Measurements from ENCODE around the gene ELL2. TPM values are rescaled to one million over a fixed set of nuclear protein-coding genes. Genes with fewer than 3 reads are reported as not detected.

ELL2 gene
- total and polyA plus RNA-seq, 3 experiments from 2014 or later: 5.0 to 91.3 (median 90.6) TPM

DNA sequence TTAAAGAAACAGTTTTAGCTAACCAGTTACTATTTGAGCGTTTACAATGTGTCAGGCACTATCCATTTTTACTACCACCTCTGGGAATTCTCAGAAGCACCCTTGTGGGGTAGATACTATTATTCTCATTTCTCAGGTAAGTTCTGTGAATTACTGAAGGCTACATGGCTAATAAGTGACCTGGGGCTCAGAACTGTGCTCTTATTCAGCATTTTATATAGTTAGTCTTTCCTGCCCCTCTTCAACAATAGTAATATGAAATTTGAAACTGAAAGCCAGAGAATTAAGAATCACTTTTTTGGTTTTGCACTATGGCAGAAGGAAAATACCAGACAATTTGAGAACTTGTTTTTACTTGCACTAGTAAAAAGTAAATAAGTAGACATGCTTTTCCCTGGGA lies 11.8 kb downstream of the ELL2 start:
- Histone ChIP-seq H3K4me3 (ENCODE audit: low read length) (no peak overlapping the region), H3K27ac (ENCODE audit: low read depth, low read length) (no peak overlapping the region), H3K9me3 (ENCODE audit: low read length) (no peaks in the 10 kb centered on the region), H3K4me1 (ENCODE audit: insufficient read depth, low read length) (peaks cover 5% of the 10 kb centered on the region), H3K36me3 (ENCODE audit: insufficient read depth, low read length) (no peaks in the 10 kb centered on the region), H3K27me3 (ENCODE audit: insufficient read depth, low read length, poor library complexity, severe bottlenecking) (no peaks in the 10 kb centered on the region)
- Mint-ChIP-seq H3K9me3 (no peaks in the 10 kb centered on the region), H3K27ac (no peak overlapping the region), H3K36me3 (peaks cover 0 to 8% (median 5%) of the 10 kb centered on the region in 3 donors), H3K4me1 (peaks cover 8 to 29% (median 25%) of the 10 kb centered on the region in 3 donors), H3K27me3 (no peaks in the 10 kb centered on the region), H3K4me3 (no peak overlapping the region)
- ChIA-PET CTCF (no interaction called here), POLR2A (no interaction called here)
- DNase-seq: no peak

DNA sequence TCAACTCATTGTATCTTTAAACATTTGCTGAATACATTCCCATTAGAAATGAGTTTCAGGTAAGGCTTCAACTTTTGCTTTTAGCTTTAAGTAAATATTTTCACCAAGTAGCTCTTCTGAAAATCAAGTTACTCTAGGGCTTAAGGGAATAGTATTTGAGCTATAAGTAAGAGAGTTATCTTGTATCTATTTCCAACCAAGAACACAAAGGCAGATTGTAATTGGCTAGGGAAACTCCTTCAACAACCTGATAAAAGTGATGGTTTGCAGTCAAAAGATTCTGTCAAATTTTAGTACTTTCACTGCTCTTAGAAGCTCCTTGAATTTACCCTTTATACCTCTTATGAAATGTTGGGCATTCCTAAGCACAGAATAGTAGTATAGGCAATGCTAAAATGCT lies 13.0 kb downstream of the ELL2 start:
- no peaks in the 10 kb centered on the region for H3K9me3 Mint-ChIP-seq
- CTCF ChIA-PET: interaction anchor here (1.3 kb wide), 1 partner anchor 389 kb away, joined by 3 read pairs; no protein-coding TSS in a partner anchor
- peaks cover 5% of the 10 kb centered on the region for H3K4me1 ChIP-seq (ENCODE audit: insufficient read depth, low read length)
- H3K4me1 Mint-ChIP-seq: peaks cover 10 to 26% (median 25%) of the 10 kb centered on the region in 3 donors
- no peak overlapping the region for H3K27ac Mint-ChIP-seq
- H3K9me3 ChIP-seq (ENCODE audit: low read length): no peaks in the 10 kb centered on the region
- H3K36me3 Mint-ChIP-seq: peaks cover 0 to 6% (median 5%) of the 10 kb centered on the region in 3 donors
- no peak for DNase-seq
- no peaks in the 10 kb centered on the region for H3K27me3 Mint-ChIP-seq
- H3K4me3 Mint-ChIP-seq: no peak overlapping the region
- H3K27me3 ChIP-seq (ENCODE audit: insufficient read depth, low read length, poor library complexity, severe bottlenecking): no peaks in the 10 kb centered on the region
- POLR2A ChIA-PET: no interaction called here
- no peak overlapping the region for H3K4me3 ChIP-seq (ENCODE audit: low read length)
- no peak overlapping the region for H3K27ac ChIP-seq (ENCODE audit: low read depth, low read length)
- H3K36me3 ChIP-seq (ENCODE audit: insufficient read depth, low read length): no peaks in the 10 kb centered on the region

GRCh38 chr5:95946451-95946850 lies 15.2 kb downstream of the ELL2 start:
- Mint-ChIP-seq H3K36me3 (peaks cover 0 to 5% (median under 1%) of the 10 kb centered on the region in 3 donors), H3K27ac (no peak overlapping the region), H3K4me1 (peaks cover 10 to 26% (median 25%) of the 10 kb centered on the region in 3 donors), H3K9me3 (no peaks in the 10 kb centered on the region), H3K27me3 (no peaks in the 10 kb centered on the region), H3K4me3 (no peak overlapping the region)
- Histone ChIP-seq H3K9me3 (ENCODE audit: low read length) (no peaks in the 10 kb centered on the region), H3K4me1 (ENCODE audit: insufficient read depth, low read length) (peaks cover 5% of the 10 kb centered on the region), H3K36me3 (ENCODE audit: insufficient read depth, low read length) (no peaks in the 10 kb centered on the region), H3K27me3 (ENCODE audit: insufficient read depth, low read length, poor library complexity, severe bottlenecking) (no peaks in the 10 kb centered on the region), H3K4me3 (ENCODE audit: low read length) (no peak overlapping the region), H3K27ac (ENCODE audit: low read depth, low read length) (no peak overlapping the region)
- DNase-seq: no peak
- CTCF ChIA-PET: interaction anchor here (1.4 kb wide), 1 partner anchor 15 kb away, joined by 3 read pairs; the partner anchor contains the start of gene ELL2
- POLR2A ChIA-PET: no interaction called here

DNA sequence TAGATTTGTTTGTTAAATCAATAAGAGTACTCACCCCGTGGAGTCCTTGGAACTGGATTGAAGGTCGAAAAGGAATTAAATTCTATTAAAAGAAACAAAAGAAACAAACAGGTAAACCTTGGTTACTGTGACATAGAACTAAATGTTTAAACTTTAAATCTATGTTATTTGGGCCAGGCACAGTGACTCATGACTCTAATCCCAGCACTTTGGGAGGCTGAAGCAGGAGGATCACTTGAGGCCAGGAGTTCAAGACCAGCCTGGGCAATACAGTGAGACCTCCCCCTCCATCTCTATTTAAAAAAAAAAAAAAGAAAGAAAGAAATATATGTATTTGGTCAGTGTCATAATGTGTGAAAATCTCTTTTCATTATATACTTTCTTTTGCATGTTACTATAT lies 18.7 kb downstream of the ELL2 start:
- Histone ChIP-seq H3K36me3 (ENCODE audit: insufficient read depth, low read length) (no peaks in the 10 kb centered on the region), H3K27ac (ENCODE audit: low read depth, low read length) (no peak overlapping the region), H3K27me3 (ENCODE audit: insufficient read depth, low read length, poor library complexity, severe bottlenecking) (no peaks in the 10 kb centered on the region), H3K4me3 (ENCODE audit: low read length) (no peak overlapping the region), H3K4me1 (ENCODE audit: insufficient read depth, low read length) (no peaks in the 10 kb centered on the region), H3K9me3 (ENCODE audit: low read length) (no peaks in the 10 kb centered on the region)
- ChIA-PET CTCF (no interaction called here), POLR2A (no interaction called here)
- Mint-ChIP-seq H3K9me3 (no peaks in the 10 kb centered on the region), H3K36me3 (peaks cover 0 to 5% (median 3%) of the 10 kb centered on the region in 3 donors), H3K4me1 (peaks cover 6 to 17% (median 16%) of the 10 kb centered on the region in 3 donors), H3K27ac (no peak overlapping the region), H3K27me3 (no peaks in the 10 kb centered on the region), H3K4me3 (no peak overlapping the region)
- no peak for DNase-seq

DNA sequence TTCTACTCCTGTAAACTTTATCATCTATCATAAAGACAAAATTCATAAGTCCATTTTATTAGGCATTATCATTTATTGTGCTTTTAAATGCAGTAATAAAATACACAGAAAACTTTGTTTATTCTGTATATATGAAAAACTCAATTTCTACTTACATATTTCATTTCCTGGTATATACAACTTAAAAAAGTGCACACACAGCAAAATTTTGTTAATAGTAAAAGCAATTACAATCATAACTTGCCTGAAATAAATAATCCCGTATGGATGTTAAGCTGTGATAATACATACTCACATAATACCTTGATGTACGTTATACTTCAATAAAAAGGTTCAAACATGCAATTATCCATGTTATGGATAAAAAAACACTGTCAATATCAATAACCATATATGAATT lies 19.2 kb downstream of the ELL2 start:
- no peaks in the 10 kb centered on the region for H3K9me3 Mint-ChIP-seq
- H3K36me3 ChIP-seq (ENCODE audit: insufficient read depth, low read length): no peaks in the 10 kb centered on the region
- no peaks in the 10 kb centered on the region for H3K4me1 ChIP-seq (ENCODE audit: insufficient read depth, low read length)
- H3K27ac ChIP-seq (ENCODE audit: low read depth, low read length): no peak overlapping the region
- no peaks in the 10 kb centered on the region for H3K27me3 ChIP-seq (ENCODE audit: insufficient read depth, low read length, poor library complexity, severe bottlenecking)
- peaks cover 6 to 17% (median 16%) of the 10 kb centered on the region in 3 donors for H3K4me1 Mint-ChIP-seq
- ChIA-PET POLR2A (no interaction called here), CTCF (no interaction called here)
- no peaks in the 10 kb centered on the region for H3K27me3 Mint-ChIP-seq
- no peak overlapping the region for H3K4me3 ChIP-seq (ENCODE audit: low read length)
- H3K36me3 Mint-ChIP-seq: peaks cover 0 to 5% (median 3%) of the 10 kb centered on the region in 3 donors
- H3K9me3 ChIP-seq (ENCODE audit: low read length): no peaks in the 10 kb centered on the region
- no peak overlapping the region for H3K4me3 Mint-ChIP-seq
- DNase-seq: no peak
- no peak overlapping the region for H3K27ac Mint-ChIP-seq

GRCh38 chr5:95941756-95942155 lies 19.9 kb downstream of the ELL2 start:
- peaks cover 0 to 5% (median 4%) of the 10 kb centered on the region in 3 donors for H3K36me3 Mint-ChIP-seq
- H3K36me3 ChIP-seq (ENCODE audit: insufficient read depth, low read length): no peaks in the 10 kb centered on the region
- no peaks in the 10 kb centered on the region for H3K27me3 Mint-ChIP-seq
- H3K9me3 Mint-ChIP-seq: no peaks in the 10 kb centered on the region
- no peaks in the 10 kb centered on the region for H3K27me3 ChIP-seq (ENCODE audit: insufficient read depth, low read length, poor library complexity, severe bottlenecking)
- H3K4me1 ChIP-seq (ENCODE audit: insufficient read depth, low read length): no peaks in the 10 kb centered on the region
- no peak for DNase-seq
- POLR2A ChIA-PET: no interaction called here
- no peak overlapping the region for H3K4me3 ChIP-seq (ENCODE audit: low read length)
- no peak overlapping the region for H3K27ac ChIP-seq (ENCODE audit: low read depth, low read length)
- no peak overlapping the region for H3K4me3 Mint-ChIP-seq
- no peak overlapping the region for H3K27ac Mint-ChIP-seq
- H3K4me1 Mint-ChIP-seq: peaks cover 6 to 17% (median 15%) of the 10 kb centered on the region in 3 donors
- CTCF ChIA-PET: no interaction called here
- no peaks in the 10 kb centered on the region for H3K9me3 ChIP-seq (ENCODE audit: low read length)

GRCh38 chr5:95940758-95941682 lies 20.6 kb downstream of the ELL2 start:
- Mint-ChIP-seq H3K4me3 (no peak overlapping the region), H3K36me3 (peaks cover 0 to 6% (median 3%) of the 10 kb centered on the region in 3 donors), H3K27ac (no peak overlapping the region), H3K27me3 (no peaks in the 10 kb centered on the region), H3K9me3 (no peaks in the 10 kb centered on the region), H3K4me1 (peaks cover 2 to 11% (median 8%) of the 10 kb centered on the region in 3 donors)
- ChIA-PET POLR2A (no interaction called here), CTCF (no interaction called here)
- no peak overlapping the region for H3K27ac ChIP-seq (ENCODE audit: low read depth, low read length)
- no peaks in the 10 kb centered on the region for H3K4me1 ChIP-seq (ENCODE audit: insufficient read depth, low read length)
- no peaks in the 10 kb centered on the region for H3K9me3 ChIP-seq (ENCODE audit: low read length)
- DNase-seq: no peak
- H3K36me3 ChIP-seq (ENCODE audit: insufficient read depth, low read length): no peaks in the 10 kb centered on the region
- H3K4me3 ChIP-seq (ENCODE audit: low read length): no peak overlapping the region
- H3K27me3 ChIP-seq (ENCODE audit: insufficient read depth, low read length, poor library complexity, severe bottlenecking): no peaks in the 10 kb centered on the region

- Histone ChIP-seq H3K27ac (ENCODE audit: low read depth, low read length) (no peak overlapping the region), H3K4me3 (ENCODE audit: low read length) (no peak overlapping the region), H3K4me1 (ENCODE audit: insufficient read depth, low read length) (no peaks in the 10 kb centered on the region), H3K9me3 (ENCODE audit: low read length) (no peaks in the 10 kb centered on the region), H3K36me3 (ENCODE audit: insufficient read depth, low read length) (no peaks in the 10 kb centered on the region), H3K27me3 (ENCODE audit: insufficient read depth, low read length, poor library complexity, severe bottlenecking) (no peaks in the 10 kb centered on the region)
- H3K4me3 Mint-ChIP-seq: no peak overlapping the region
- no peak for DNase-seq
- no peaks in the 10 kb centered on the region for H3K9me3 Mint-ChIP-seq
- peaks cover 0 to 10% (median 4%) of the 10 kb centered on the region in 3 donors for H3K36me3 Mint-ChIP-seq
- no peaks in the 10 kb centered on the region for H3K27me3 Mint-ChIP-seq
- H3K4me1 Mint-ChIP-seq: peaks cover 0 to 2% (median 0%) of the 10 kb centered on the region in 3 donors
- CTCF ChIA-PET: no interaction called here
- POLR2A ChIA-PET: no interaction called here
- H3K27ac Mint-ChIP-seq: no peak overlapping the region
Measured at GRCh38 chr5:95939465-95939864, 22.2 kb downstream of the ELL2 start.
